Loucy (cell line): ENCODE data around the gene PRKAG3.

Experiments
- EZH2phosphoT487 ChIP-seq: fragments of 200-600 bp; IDR thresholded peaks from 2 replicates; pipeline ENCODE4 v1.6.1; 2018; ENCODE audit warnings: antibody characterized with exemption, mild to moderate bottlenecking, moderate library complexity, borderline replicate concordance
- TF ChIP-seq, protein P1 (sequence below): fragments of 200-600 bp; sonication (generic); conservative IDR thresholded peaks from 2 replicates; pipeline ENCODE4 v1.5.1; 2014; ENCODE audit warnings: mild to moderate bottlenecking, antibody characterized with exemption, low read length

DNA sequence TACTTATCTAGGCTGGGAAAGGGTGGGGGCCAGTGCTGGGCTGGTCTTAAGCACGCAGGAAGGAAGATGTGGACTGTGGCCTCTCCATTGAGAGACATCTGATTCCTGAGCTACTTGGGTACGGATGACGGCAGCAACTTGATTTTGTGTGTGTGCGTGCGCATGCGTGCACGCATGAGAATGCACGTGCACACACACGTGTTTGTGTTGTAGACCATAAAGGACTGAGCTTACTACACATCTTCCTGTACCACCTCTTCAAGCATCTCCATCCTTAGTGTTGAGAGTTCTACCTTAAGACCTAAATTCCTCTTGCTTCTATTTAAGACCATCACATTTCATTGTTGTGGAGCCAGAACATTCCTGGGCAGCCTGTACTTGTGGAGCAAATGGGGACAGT, 37.5 kb upstream of the PRKAG3 start:
- TF ChIP-seq, protein P1, sequence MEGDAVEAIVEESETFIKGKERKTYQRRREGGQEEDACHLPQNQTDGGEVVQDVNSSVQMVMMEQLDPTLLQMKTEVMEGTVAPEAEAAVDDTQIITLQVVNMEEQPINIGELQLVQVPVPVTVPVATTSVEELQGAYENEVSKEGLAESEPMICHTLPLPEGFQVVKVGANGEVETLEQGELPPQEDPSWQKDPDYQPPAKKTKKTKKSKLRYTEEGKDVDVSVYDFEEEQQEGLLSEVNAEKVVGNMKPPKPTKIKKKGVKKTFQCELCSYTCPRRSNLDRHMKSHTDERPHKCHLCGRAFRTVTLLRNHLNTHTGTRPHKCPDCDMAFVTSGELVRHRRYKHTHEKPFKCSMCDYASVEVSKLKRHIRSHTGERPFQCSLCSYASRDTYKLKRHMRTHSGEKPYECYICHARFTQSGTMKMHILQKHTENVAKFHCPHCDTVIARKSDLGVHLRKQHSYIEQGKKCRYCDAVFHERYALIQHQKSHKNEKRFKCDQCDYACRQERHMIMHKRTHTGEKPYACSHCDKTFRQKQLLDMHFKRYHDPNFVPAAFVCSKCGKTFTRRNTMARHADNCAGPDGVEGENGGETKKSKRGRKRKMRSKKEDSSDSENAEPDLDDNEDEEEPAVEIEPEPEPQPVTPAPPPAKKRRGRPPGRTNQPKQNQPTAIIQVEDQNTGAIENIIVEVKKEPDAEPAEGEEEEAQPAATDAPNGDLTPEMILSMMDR: no peak
- TF ChIP-seq EZH2phosphoT487: no peak
